Esophagus squamous epithelium (tissue), 4 donors: Measurements from ENCODE around the gene NTF3.

Experiments
- CTCF ChIP-seq, 6 experiments: fragments of 450-650 bp in 4 of 6; fragments of 200-600 bp in 2 of 6; sonication (generic) in 2 of 6; IDR thresholded peaks; one replicate each; pipeline ENCODE4 v1.5.1; 2016 to 2019; ENCODE audit warnings: antibody characterized with exemption in 6 of 6, mild to moderate bottlenecking in 4 of 6, moderate library complexity in 4 of 6
- POLR2A ChIP-seq, 4 donors: fragments of 450-650 bp; IDR thresholded peaks; one replicate each; pipeline ENCODE4 v1.6.1; 2017; ENCODE audit warnings: antibody characterized with exemption in 4 of 4, mild to moderate bottlenecking in 4 of 4, moderate library complexity in 3 of 4

DNA sequence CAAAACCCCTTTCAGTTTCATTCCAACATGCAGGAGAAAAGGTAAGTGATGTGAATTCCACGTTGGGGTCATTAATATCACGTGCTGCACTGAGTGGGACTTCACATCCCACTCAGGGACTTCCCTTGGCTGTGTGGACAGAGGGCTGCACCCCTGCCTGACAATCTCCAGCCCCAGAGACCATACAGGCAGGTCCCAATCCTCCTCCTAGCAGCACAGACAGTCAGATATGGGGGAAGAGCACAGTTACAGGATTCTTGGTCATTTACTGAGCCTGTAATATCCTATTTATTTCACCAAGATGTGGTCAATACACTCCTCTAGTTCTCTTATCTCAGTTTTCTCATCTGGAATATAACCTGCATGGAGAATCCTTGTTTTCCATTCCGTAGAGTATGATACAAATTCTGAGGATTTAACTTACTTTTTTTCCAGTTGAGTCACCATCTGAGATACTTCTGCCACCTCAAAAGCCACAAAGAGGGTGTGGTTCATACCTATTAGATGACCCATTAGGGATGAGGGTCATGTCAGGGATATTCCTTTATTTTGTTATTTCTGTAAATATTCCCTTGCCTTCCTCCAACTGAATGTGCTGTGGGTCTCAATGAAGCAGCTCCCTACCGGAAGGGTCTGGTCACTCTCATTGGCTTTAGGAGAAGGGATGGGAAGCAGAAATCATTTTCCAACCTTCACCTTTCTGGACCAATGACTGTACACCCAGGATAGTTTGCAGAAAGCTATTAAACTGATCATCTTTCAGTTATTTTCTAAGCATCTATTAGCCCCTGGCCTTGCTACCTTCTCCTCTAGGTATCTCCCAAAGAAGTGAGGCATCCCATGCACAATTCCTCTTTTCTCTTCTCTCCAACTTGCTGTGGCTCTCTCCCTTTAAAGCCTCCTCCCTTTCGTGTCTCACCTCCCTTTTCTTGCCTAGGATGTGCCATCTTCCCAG lies 43.0 kb upstream of the NTF3 start:
- TF ChIP-seq POLR2A (IDR thresholded peaks at IDR 0.05) (no peak), CTCF (IDR thresholded peaks at IDR 0.05) (no peak)
